HG02798 (cell line): ENCODE results near the gene PDCD2L.
"Not testable (repeated sequence)": the region's sequence is repeated elsewhere in the genome, so short reads cannot be mapped to it uniquely, and the experiment has no call there.

ENCODE experiments used
- ATAC-seq: cut with Tn5 transposase; IDR thresholded peaks from one replicate; pipeline ENCODE4 v1.9.1; 2021; ENCODE audit warnings: mild to moderate bottlenecking; ENCODE audit not compliant: unreplicated experiment, poor library complexity

PDCD2L gene

DNA sequence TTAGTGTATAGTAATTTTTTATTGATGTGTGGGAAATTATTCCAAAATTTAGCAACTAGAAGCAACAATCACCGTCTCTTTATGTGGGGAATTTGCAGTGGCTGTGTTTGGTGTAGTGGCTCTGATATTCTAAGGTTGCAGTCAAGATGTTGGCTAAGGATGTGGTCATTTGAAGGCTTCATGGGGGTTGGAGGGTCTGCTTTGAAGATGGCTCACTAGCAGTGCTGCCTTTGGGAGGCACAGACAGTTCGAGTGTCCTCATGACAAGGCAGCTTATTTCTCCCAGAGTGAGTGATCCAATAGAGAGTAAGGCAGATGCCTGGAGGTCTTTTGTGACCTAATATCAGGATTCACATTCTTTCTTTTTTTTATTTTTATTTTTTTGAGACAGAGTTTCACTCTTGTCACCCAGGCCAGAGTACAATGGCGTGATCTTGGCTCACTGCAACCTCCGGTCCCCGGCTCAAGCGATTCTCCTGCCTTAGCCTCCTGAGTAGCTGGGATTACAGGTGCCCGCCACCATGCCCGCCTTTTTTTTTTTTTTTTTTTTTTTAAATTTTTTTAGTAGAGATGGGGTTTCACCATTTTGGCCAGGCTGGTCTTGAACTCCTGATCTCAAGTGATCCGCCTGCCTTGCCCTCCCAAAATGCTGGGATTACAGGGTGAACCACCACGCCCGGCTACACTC is 30.5 kb upstream of the PDCD2L start:
- ATAC-seq: no peak

DNA sequence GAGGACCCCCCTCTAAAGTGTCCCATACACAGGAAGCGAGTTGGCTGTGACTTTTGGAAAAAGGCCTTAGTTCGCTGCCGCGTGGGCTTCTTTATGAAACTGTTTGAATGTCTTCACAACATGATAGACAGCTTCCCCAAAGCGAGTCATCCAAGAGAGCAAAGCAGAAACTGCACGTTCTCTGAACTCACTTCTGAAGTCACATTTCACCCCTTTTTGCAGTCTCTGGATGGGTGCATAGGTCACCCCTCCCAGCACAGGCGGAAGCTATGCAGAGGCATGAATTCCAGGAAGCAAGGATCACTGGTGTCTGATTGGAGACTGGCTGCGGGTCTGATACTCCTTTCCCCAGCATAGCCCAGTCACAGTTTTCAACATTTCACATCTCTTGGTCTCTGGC is 28.6 kb upstream of the PDCD2L start:
- ATAC-seq: no peak

DNA sequence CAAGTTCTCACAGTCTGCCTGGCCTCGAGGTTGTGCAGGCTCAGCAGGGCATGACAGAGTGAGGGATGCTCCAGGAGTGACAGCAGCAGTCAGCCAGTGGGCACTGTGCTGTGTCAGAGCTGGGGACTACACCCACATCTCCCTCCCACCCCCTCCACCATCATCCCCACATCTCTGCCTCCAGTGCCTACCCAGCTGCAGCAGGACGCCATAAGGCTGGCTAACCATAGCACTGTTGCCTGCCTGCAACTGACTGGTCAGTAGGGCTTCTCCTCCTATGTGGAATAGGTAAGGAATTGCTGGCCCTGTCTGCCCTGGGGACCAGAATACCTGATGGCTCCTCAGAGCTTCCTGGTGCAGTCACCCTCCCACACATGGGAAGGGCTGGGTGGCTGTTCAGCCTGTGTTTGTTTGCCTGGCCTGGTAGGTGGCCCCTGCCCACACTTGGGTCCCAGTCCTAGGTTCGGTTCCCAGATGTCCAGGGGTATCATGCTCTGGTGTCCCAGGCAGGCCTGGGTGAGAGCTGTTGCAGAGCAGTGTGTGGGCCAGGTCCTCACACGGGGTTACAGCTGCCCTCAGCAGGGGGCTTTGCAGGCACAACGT is 23.5 kb upstream of the PDCD2L start:
- no peak for ATAC-seq

GRCh38 chr19:34381399-34382251 is 22.6 kb upstream of the PDCD2L start:
- ATAC-seq: no peak

GRCh38 chr19:34382471-34382870 is 21.7 kb upstream of the PDCD2L start:
- ATAC-seq: no peak

GRCh38 chr19:34383599-34383998 is 20.6 kb upstream of the PDCD2L start:
- no peak for ATAC-seq

GRCh38 chr19:34386645-34387445 is 17.4 kb upstream of the PDCD2L start:
- no peak for ATAC-seq

GRCh38 chr19:34387446-34387810 is 16.8 kb upstream of the PDCD2L start:
- ATAC-seq: no peak

DNA sequence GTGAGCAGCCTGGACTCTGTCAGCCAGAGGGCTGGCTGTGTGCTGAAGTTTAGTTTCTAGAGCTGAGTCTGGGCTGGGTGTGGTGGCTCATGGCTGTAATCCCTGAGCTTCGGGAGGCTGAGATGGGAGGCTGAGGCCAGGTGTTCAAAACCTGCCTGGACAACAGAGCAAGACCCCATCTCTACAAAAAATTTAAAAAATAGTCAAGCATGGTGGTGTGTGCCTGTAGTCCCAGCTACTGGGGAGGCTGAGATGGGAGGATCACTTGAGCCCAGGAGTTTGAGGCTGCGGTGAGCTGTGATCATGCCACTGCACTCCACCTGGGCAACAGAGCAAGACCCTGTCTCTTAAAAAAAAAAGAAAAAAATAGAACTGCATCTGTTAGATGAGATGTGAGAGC is 15.5 kb upstream of the PDCD2L start:
- not testable (repeated sequence) for ATAC-seq

GRCh38 chr19:34391813-34392212 is 12.4 kb upstream of the PDCD2L start:
- no peak for ATAC-seq

DNA sequence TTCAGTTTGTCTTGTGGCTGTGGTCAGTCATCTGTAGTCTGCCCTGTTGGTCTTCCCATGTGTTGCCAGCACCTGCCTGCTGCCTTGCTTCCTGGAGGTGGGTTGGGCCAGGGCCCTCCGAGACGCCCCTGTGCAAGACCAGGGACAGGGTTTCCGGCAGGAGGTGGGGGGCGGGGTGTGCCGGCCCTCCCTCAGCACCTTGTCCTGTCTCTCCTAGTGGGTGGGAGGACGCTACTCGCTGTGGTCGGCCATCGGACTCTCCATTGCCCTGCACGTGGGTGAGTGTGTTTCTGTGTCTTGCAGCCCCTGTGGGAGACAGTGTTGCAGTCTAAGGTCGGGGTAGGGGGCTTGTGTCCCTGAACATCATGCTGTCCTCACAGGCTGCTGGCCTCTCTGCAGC is 11.2 kb upstream of the PDCD2L start:
- ATAC-seq: no peak

DNA sequence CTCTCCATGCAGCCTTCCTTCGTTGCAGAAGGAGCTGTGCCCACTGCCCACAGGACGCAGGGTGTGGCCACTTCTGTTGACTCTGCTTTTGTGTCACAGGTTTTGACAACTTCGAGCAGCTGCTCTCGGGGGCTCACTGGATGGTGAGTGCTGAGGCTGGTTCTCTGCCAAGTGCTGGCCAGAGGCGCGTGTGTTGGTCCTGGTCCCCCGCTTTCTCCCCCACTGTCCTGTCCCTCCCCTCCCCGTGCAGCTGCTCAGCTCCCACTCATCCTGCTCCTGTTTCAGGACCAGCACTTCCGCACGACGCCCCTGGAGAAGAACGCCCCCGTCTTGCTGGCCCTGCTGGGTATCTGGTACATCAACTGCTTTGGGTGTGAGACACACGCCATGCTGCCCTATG is 10.6 kb upstream of the PDCD2L start:
- ATAC-seq: no peak

DNA sequence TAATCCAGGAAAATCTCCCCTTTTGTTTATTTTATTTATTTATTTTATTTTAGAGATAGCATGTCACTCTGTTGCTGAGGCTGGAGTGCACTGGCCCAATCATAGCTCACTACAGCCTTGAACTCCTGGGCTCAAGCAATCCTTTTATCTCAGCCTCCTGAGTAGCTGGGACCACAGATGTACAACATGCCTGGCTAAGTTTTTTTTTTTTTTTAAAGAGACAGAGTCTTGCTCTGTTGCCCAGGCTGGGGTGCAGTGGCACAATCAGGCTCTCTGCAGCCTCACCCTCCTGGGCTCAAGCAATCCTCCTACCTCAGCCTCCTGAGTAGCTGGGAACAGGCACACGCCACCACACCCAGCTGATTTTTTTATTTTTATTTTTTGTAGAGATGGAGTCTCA is 6.3 kb upstream of the PDCD2L start:
- no peak for ATAC-seq

DNA sequence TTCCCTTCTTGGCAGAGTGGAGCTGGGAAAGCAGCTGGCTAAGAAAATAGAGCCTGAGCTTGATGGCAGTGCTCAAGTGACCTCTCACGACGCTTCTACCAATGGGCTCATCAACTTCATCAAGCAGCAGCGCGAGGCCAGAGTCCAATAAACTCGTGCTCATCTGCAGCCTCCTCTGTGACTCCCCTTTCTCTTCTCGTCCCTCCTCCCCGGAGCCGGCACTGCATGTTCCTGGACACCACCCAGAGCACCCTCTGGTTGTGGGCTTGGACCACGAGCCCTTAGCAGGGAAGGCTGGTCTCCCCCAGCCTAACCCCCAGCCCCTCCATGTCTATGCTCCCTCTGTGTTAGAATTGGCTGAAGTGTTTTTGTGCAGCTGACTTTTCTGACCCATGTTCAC is 4.3 kb upstream of the PDCD2L start:
- no peak for ATAC-seq

GRCh38 chr19:34400844-34401243 is 3.4 kb upstream of the PDCD2L start:
- not testable (repeated sequence) for ATAC-seq

DNA sequence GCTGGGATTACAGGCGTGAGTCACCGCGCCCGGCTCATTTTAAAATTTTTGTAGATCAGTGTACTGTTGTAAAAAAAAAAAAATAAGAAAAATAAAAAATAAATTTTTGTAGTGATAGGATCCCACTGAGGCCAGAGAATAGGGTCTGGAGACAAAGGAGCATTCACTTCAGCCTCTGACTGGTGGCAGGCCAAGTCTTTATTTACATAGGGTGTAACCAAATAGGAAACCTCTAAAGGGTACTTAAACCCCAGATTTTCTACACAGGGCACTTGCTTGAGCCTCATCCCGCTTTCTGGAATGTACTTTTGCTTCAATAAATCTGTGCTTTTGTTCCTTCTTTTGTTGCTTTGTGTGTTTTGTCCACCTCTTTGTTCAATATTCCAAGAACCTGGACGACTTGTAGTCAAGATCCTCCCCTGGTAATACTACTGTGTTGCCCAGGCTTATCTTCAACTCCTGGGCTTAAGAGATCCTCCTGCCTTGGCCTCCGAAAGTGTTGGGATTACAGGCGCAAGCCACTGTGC is 2.1 kb upstream of the PDCD2L start:
- no peak for ATAC-seq

- no peak for ATAC-seq
Measured at GRCh38 chr19:34403784-34404108, 453 bp upstream of the PDCD2L start.

- no peak for ATAC-seq
Measured at GRCh38 chr19:34405892-34406660, 1.9 kb downstream of the PDCD2L start.

DNA sequence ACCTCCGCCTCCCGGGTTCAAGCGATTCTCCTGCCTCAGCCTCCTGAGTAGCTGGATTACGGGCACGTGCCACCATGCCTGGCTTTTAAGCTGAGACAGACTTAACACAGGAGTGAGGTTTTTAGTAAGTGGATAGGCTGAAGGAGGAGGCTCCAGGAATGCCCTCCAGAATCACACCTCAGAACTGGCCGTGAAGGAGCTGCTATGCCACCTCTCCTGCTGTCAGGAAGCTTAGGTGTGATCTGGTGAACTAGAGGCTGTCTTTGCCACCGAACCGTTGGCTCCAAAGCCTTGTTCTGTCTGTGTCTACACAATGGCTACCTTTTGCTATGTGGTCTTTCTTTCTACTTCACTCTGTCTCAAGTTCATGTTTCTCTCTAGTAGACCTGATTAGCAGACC is 4.2 kb downstream of the PDCD2L start:
- ATAC-seq: no peak
